Measurements from ENCODE around the gene C17orf50. TPM values are rescaled to one million over a fixed set of nuclear protein-coding genes. Genes with fewer than 3 reads are reported as not detected.
"Not testable (repeated sequence)": the region's sequence is repeated elsewhere in the genome, so short reads cannot be mapped to it uniquely, and the experiment has no call there.

The C17orf50 gene
- total and polyA plus RNA-seq, 3 experiments from 2014 or later = not detected

- POLR2A ChIA-PET = no interaction called here
- DNase-seq = no peak
- H3K27ac ChIP-seq (ENCODE audit: low read depth, low read length) = no peak overlapping the region
- peak overlapping the region in 3 of 7 donors; percentile 29 to 69 (median 43) for H3K4me3 Mint-ChIP-seq
- no peaks in the 10 kb centered on the region for H3K36me3 Mint-ChIP-seq
- no peak overlapping the region for H3K4me3 ChIP-seq (ENCODE audit: low read length)
- H3K4me1 Mint-ChIP-seq = peaks cover 4 to 18% (median 5%) of the 10 kb centered on the region in 3 donors
- H3K27ac Mint-ChIP-seq = peak overlapping the region in 1 of 8 donors; percentile 33
- H3K36me3 ChIP-seq (ENCODE audit: insufficient read depth, low read length) = no peaks in the 10 kb centered on the region
- H3K9me3 ChIP-seq (ENCODE audit: low read length) = no peaks in the 10 kb centered on the region
- H3K4me1 ChIP-seq (ENCODE audit: insufficient read depth, low read length) = peaks cover 6% of the 10 kb centered on the region
- peaks cover 35% of the 10 kb centered on the region for H3K27me3 ChIP-seq (ENCODE audit: insufficient read depth, low read length, poor library complexity, severe bottlenecking)
- H3K27me3 Mint-ChIP-seq = peaks cover 43 to 56% of the 10 kb centered on the region in 2 donors
- H3K9me3 Mint-ChIP-seq = no peaks in the 10 kb centered on the region
- CTCF ChIA-PET = interaction anchor here (1.9 to 5.6 kb wide), 2 partner anchors 11 to 14 kb away, joined by 6 to 42 read pairs; no protein-coding TSS in a partner anchor
Measured at GRCh38 chr17:35749560-35750412, 10.9 kb upstream of the C17orf50 start.

GRCh38 chr17:35750526-35751395 lies 9.9 kb upstream of the C17orf50 start:
- H3K36me3 ChIP-seq (ENCODE audit: insufficient read depth, low read length) = no peaks in the 10 kb centered on the region
- Mint-ChIP-seq H3K36me3 (no peaks in the 10 kb centered on the region), H3K4me1 (peaks cover 4 to 18% (median 5%) of the 10 kb centered on the region in 3 donors), H3K27ac (no peak overlapping the region), H3K27me3 (peaks cover 42 to 55% of the 10 kb centered on the region in 2 donors), H3K9me3 (no peaks in the 10 kb centered on the region), H3K4me3 (peak overlapping the region in 1 of 7 donors; percentile 23)
- H3K4me3 ChIP-seq (ENCODE audit: low read length) = no peak overlapping the region
- peaks cover 35% of the 10 kb centered on the region for H3K27me3 ChIP-seq (ENCODE audit: insufficient read depth, low read length, poor library complexity, severe bottlenecking)
- CTCF ChIA-PET = interaction anchor here (1.9 to 5.6 kb wide), 2 partner anchors 12 to 14 kb away, joined by 6 to 42 read pairs; no protein-coding TSS in a partner anchor
- H3K27ac ChIP-seq (ENCODE audit: low read depth, low read length) = no peak overlapping the region
- no peaks in the 10 kb centered on the region for H3K9me3 ChIP-seq (ENCODE audit: low read length)
- POLR2A ChIA-PET = no interaction called here
- DNase-seq = no peak
- H3K4me1 ChIP-seq (ENCODE audit: insufficient read depth, low read length) = peaks cover 6% of the 10 kb centered on the region

- H3K4me3 ChIP-seq (ENCODE audit: low read length); H3K36me3 ChIP-seq (ENCODE audit: insufficient read depth, low read length); DNase-seq; H3K4me3 Mint-ChIP-seq; POLR2A ChIA-PET; H3K27ac ChIP-seq (ENCODE audit: low read depth, low read length); H3K9me3 ChIP-seq (ENCODE audit: low read length); H3K4me1 ChIP-seq (ENCODE audit: insufficient read depth, low read length); H3K36me3 Mint-ChIP-seq; H3K27ac Mint-ChIP-seq; H3K9me3 Mint-ChIP-seq: not testable (repeated sequence)
- H3K27me3 ChIP-seq (ENCODE audit: insufficient read depth, low read length, poor library complexity, severe bottlenecking) = peaks cover 35% of the 10 kb centered on the region
- Mint-ChIP-seq H3K4me1 (peaks cover 4 to 18% (median 5%) of the 10 kb centered on the region in 3 donors), H3K27me3 (peaks cover 41 to 55% of the 10 kb centered on the region in 2 donors)
- CTCF ChIA-PET = interaction anchor here (5.6 kb wide), 1 partner anchor 13 kb away, joined by 42 read pairs; no protein-coding TSS in a partner anchor
Measured at GRCh38 chr17:35751541-35751940, 9.1 kb upstream of the C17orf50 start.

DNA sequence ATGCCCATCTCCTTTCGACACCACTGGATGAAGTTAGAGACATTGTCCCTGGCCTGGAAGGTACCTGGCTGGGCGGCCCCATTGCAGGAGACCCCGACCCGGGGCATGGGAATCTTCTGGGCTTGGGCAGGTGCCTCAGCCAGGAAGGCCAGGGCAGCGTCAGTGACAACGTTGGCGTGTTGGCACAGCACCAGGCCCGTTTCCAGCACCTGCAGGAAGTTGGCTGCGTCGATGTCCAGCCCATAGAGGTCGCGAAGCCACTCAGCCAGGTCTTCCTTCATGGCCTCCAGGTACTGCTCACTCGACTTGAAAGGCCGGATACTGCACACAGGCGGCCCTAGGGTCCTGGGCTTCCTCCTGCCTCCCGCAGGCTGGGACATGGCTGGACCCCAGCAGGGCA lies 8.2 kb upstream of the C17orf50 start:
- Mint-ChIP-seq H3K4me1 (peaks cover 4 to 15% (median 5%) of the 10 kb centered on the region in 3 donors), H3K27me3 (peaks cover 39 to 53% of the 10 kb centered on the region in 2 donors), H3K4me3 (no peak overlapping the region), H3K27ac (no peak overlapping the region), H3K9me3 (no peaks in the 10 kb centered on the region), H3K36me3 (no peaks in the 10 kb centered on the region)
- DNase-seq = no peak
- Histone ChIP-seq H3K9me3 (ENCODE audit: low read length) (no peaks in the 10 kb centered on the region), H3K4me3 (ENCODE audit: low read length) (no peak overlapping the region), H3K27me3 (ENCODE audit: insufficient read depth, low read length, poor library complexity, severe bottlenecking) (peaks cover 35% of the 10 kb centered on the region), H3K27ac (ENCODE audit: low read depth, low read length) (no peak overlapping the region), H3K4me1 (ENCODE audit: insufficient read depth, low read length) (peaks cover 3% of the 10 kb centered on the region), H3K36me3 (ENCODE audit: insufficient read depth, low read length) (no peaks in the 10 kb centered on the region)
- POLR2A ChIA-PET = no interaction called here
- CTCF ChIA-PET = interaction anchor here (5.6 kb wide), 1 partner anchor 12 kb away, joined by 42 read pairs; no protein-coding TSS in a partner anchor

DNA sequence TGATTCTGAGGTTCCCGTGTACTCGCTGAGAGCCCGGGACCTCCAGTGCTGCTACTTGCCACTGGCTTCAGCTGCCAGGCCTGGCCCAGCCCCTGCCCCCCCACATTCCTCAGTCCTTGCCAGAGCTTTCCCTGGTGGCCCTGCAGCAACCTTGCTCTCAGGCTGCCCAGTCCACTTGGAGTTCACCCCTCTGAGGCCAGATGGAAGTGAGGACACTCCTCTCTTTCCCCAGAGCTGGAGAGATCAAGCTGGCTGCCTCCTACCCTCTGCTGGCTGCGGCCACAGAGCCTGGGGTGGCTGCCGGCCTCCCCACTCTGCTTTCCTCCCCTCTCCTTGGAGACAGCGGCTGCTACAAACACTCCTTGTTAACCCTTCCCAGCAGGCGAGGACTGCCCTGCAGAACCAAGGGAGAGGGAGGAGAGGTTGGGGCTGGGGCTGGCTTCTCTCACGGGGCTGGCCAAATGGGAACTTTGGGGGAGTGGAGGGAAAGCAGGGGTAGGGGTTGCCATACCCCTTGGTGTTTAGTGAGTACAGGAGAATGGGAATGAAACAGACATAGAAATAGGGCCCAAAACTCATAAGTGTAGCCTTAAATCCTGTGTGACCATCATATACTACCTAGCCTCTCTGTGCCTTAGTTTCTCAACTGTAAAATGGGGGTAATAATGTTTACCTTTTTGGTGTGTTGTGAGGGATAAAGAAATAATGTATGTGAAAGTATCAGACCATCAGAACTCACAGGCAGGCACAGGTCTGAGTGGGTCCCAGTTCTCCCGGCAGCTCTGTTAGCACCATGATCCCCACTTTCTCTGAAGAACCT lies 7.5 kb upstream of the C17orf50 start, which contains the start of gene GAS2L2:
Gene GAS2L2 (minus strand): TSS at position 295 of the 820 bp plus-strand sequence. CDS start 389 bp downstream, outside the sequence.
- Histone ChIP-seq H3K4me3 (ENCODE audit: low read length) (no peak within 1 kb of the TSS), H3K9me3 (ENCODE audit: low read length) (no peaks in the 10 kb centered on the region), H3K36me3 (ENCODE audit: insufficient read depth, low read length) (no peaks in the 10 kb centered on the region), H3K27me3 (ENCODE audit: insufficient read depth, low read length, poor library complexity, severe bottlenecking) (peaks cover 29% of the 10 kb centered on the region), H3K4me1 (ENCODE audit: insufficient read depth, low read length) (no peaks in the 10 kb centered on the region), H3K27ac (ENCODE audit: low read depth, low read length) (no peak within 1 kb of the TSS)
- Mint-ChIP-seq H3K27me3 (peaks cover 34 to 51% of the 10 kb centered on the region in 2 donors), H3K27ac (peak within 1 kb of the TSS in 2 of 8 donors; percentile 8 to 33), H3K4me1 (peaks cover 4 to 13% (median 5%) of the 10 kb centered on the region in 3 donors), H3K4me3 (no peak within 1 kb of the TSS), H3K36me3 (no peaks in the 10 kb centered on the region), H3K9me3 (no peaks in the 10 kb centered on the region)
- ChIA-PET POLR2A (no interaction called here), CTCF (no interaction called here)
- DNase-seq = no peak

GRCh38 chr17:35757243-35757642 lies 3.4 kb upstream of the C17orf50 start:
- Mint-ChIP-seq H3K4me1 (no peaks in the 10 kb centered on the region), H3K4me3 (no peak overlapping the region), H3K27ac (no peak overlapping the region), H3K9me3 (no peaks in the 10 kb centered on the region), H3K27me3 (peaks cover 4 to 11% of the 10 kb centered on the region in 2 donors), H3K36me3 (peaks cover 0 to 2% (median 0%) of the 10 kb centered on the region in 3 donors)
- POLR2A ChIA-PET = no interaction called here
- Histone ChIP-seq H3K36me3 (ENCODE audit: insufficient read depth, low read length) (no peaks in the 10 kb centered on the region), H3K27me3 (ENCODE audit: insufficient read depth, low read length, poor library complexity, severe bottlenecking) (no peaks in the 10 kb centered on the region), H3K9me3 (ENCODE audit: low read length) (no peaks in the 10 kb centered on the region), H3K4me3 (ENCODE audit: low read length) (no peak overlapping the region), H3K27ac (ENCODE audit: low read depth, low read length) (no peak overlapping the region), H3K4me1 (ENCODE audit: insufficient read depth, low read length) (no peaks in the 10 kb centered on the region)
- no peak for DNase-seq
- CTCF ChIA-PET = interaction anchor here (1.1 to 3.1 kb wide), 3 partner anchors 9 to 392 kb away, joined by 3 to 9 read pairs (median 8); partner anchors contain the start of gene TAF15

DNA sequence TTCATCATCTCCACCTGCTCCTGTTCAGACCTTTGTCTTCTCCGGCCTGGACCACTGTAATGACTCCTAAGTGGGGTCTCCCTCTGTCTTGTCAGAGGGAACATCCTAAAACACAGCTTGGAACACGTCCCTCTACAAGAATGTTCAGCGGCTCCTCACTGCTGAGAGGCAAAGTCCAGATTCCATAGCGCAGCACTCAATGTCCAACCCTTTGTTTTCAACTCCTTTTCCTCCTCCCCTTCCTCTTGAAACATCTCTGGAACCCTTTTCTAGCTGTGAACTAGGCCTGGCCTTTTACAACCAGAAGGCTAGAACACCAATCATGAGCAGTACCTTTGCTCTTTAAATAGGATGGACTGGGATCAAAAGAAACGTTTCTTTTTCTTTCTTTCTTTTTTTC lies 914 bp downstream of the C17orf50 start:
- no peak for DNase-seq
- Mint-ChIP-seq H3K4me3 (peak overlapping the region in 1 of 7 donors; percentile 17), H3K27me3 (no peaks in the 10 kb centered on the region), H3K27ac (no peak overlapping the region), H3K4me1 (peaks cover 7 to 9% (median 9%) of the 10 kb centered on the region in 3 donors), H3K9me3 (no peaks in the 10 kb centered on the region), H3K36me3 (peaks cover 0 to 2% (median 0%) of the 10 kb centered on the region in 3 donors)
- Histone ChIP-seq H3K36me3 (ENCODE audit: insufficient read depth, low read length) (no peaks in the 10 kb centered on the region), H3K4me1 (ENCODE audit: insufficient read depth, low read length) (peaks cover 8% of the 10 kb centered on the region), H3K4me3 (ENCODE audit: low read length) (no peak overlapping the region), H3K27ac (ENCODE audit: low read depth, low read length) (no peak overlapping the region), H3K27me3 (ENCODE audit: insufficient read depth, low read length, poor library complexity, severe bottlenecking) (no peaks in the 10 kb centered on the region), H3K9me3 (ENCODE audit: low read length) (no peaks in the 10 kb centered on the region)
- POLR2A ChIA-PET = no interaction called here
- CTCF ChIA-PET = interaction anchor here (0.6 to 9.3 kb wide), 2 partner anchors 47 to 1140 kb away, joined by 4 to 250 read pairs; partner anchors contain the start of gene TAF15

Data from CD8-positive, alpha-beta memory T cell (primary cell).